ENCODE results near the gene PHAX. TPM values are rescaled to one million over a fixed set of nuclear protein-coding genes. Genes with fewer than 3 reads are reported as not detected.

PHAX gene
- total and polyA plus RNA-seq, 10 of the 15 experiments (the other 5 are each of a cell fraction or from before 2014, with no cell fraction given): 28.2 to 88.7 (median 60.3) TPM

GRCh38 chr5:126674145-126674544 is 73.4 kb downstream of the PHAX start:
- FAIRE-seq: no peak
- no peak for DNase-seq (ENCODE audit: low read depth, low spot score)
- Histone ChIP-seq H3K4me3 (no peak overlapping the region), H2AFZ (ENCODE audit: control insufficient read depth, low read depth, low read length) (no peak overlapping the region), H3K36me3 (ENCODE audit: control insufficient read depth in 2 of 2, insufficient read depth in 2 of 2, low read length in 1 of 2) (no peaks in the 10 kb centered on the region), H3K27me3 (replicated peaks in 1 of 2; ENCODE audit: control insufficient read depth in 2 of 2, insufficient read depth in 2 of 2, low read length in 1 of 2) (no peaks in the 10 kb centered on the region), H3K9ac (ENCODE audit: control insufficient read depth, insufficient read depth, low read length) (no peak overlapping the region), H3K79me2 (ENCODE audit: control insufficient read depth, insufficient read depth, low read length) (no peaks in the 10 kb centered on the region), H3K4me1 (ENCODE audit: control insufficient read depth, insufficient read depth, low read length) (no peaks in the 10 kb centered on the region), H3K9me3 (replicated peaks; ENCODE audit: control insufficient read depth, insufficient read depth, low read length) (peaks cover 6% of the 10 kb centered on the region), H4K20me1 (ENCODE audit: control insufficient read depth, insufficient read depth) (no peaks in the 10 kb centered on the region), H3K4me2 (ENCODE audit: control insufficient read depth, insufficient read depth) (no peak overlapping the region), H3K27ac (ENCODE audit: control insufficient read depth, insufficient read depth) (no peak overlapping the region)
- BruUV-seq (replicated peaks): no TSS peak
- intact Hi-C loops (cut with micrococcal nuclease; ENCODE audit: unreplicated experiment): no loop called here
- ChIA-PET SMC1A (ENCODE audit: uncharacterized antibody, unreplicated experiment) (interaction anchor here (0.7 to 16.6 kb wide), 3 partner anchors 57 to 136 kb away, joined by 3 to 441 read pairs (median 38); partner anchors contain the start of gene LMNB1), POLR2A (interaction anchor here (0.7 to 7.5 kb wide), 2 partner anchors 10 to 104 kb away, joined by 5 to 131 read pairs; partner anchors contain the start of gene LMNB1), CTCF (interaction anchor here (1.0 to 16.4 kb wide), 4 partner anchors 13 to 127 kb away, joined by 4 to 445 read pairs (median 70); partner anchors contain the start of gene LMNB1), RAD21 (ENCODE audit: unreplicated experiment) (interaction anchor here (0.7 to 9.0 kb wide), 4 partner anchors 15 to 125 kb away, joined by 3 to 306 read pairs (median 6); partner anchors contain the start of gene LMNB1)
- no peak for ATAC-seq
- in situ Hi-C loops (cut with MboI): no loop called here
- 90% methylated on average over 6 of the region's 7 CpGs for whole genome bisulfite sequencing (ENCODE audit: insufficient coverage, insufficient replicate concordance, low lambda C conversion rate, missing lambda C conversion rate)
- TF ChIP-seq NFYA (IDR thresholded peaks at IDR 0.05; ENCODE audit: borderline replicate concordance, low read depth, low read length) (no peak), HDAC6 (IDR thresholded peaks at IDR 0.05; ENCODE audit: unreplicated experiment) (no peak), SUPT20H (IDR thresholded peaks at IDR 0.05; ENCODE audit: borderline replicate concordance, control insufficient read depth, low read depth, low read length) (no peak), IKZF1 (conservative IDR thresholded peaks at IDR 0.05) (no peak), TCF3 (IDR thresholded peaks at IDR 0.05; ENCODE audit: borderline replicate concordance, insufficient read depth, low read depth, low read length) (no peak), SIX5 (IDR thresholded peaks at IDR 0.05; ENCODE audit: low read depth, low read length, severe bottlenecking) (no peak), BMI1 (IDR thresholded peaks at IDR 0.05; ENCODE audit: borderline replicate concordance) (no peak), KLF5 (IDR thresholded peaks at IDR 0.05; ENCODE audit: partially characterized antibody) (no peak), ATF3 (IDR thresholded peaks at IDR 0.05; ENCODE audit: borderline replicate concordance, extremely low read depth, low read depth, low read length) (no peak), E2F8 (IDR thresholded peaks at IDR 0.05; ENCODE audit: low read depth, partially characterized antibody) (no peak), BCL11A (IDR thresholded peaks at IDR 0.05; ENCODE audit: low read depth, low read length) (no peak), ELK1 (IDR thresholded peaks at IDR 0.05; ENCODE audit: low read depth, low read length) (no peak), ZNF687 (IDR thresholded peaks at IDR 0.05) (no peak), USF1 (IDR thresholded peaks at IDR 0.05; ENCODE audit: borderline replicate concordance, extremely low read length, insufficient read depth, low read depth, low read length) (no peak)

Data from GM12878 (cell line).